MG63 (cell line): ENCODE measurements around the gene RAPGEF6. TPM values are rescaled to one million over a fixed set of nuclear protein-coding genes. Genes with fewer than 3 reads are reported as not detected.

Experiments
- DNase-seq: peaks from one replicate; pipeline ENCODE4 v3.0.0-alpha.2; 2020
- H3K27me3 ChIP-seq: fragments of 250-450 bp; sonication (Bioruptor Pico); 2 replicates; pipeline ENCODE4 v1.5.1; 2020; ENCODE audit warnings: mild to moderate bottlenecking, moderate library complexity
- H3K36me3 ChIP-seq: fragments of 250-450 bp; sonication (Bioruptor Pico); 2 replicates; pipeline ENCODE4 v1.5.1; 2020; ENCODE audit warnings: mild to moderate bottlenecking, moderate library complexity
- H3K4me3 ChIP-seq: fragments of 250-450 bp; sonication (Bioruptor Pico); 2 replicates; pipeline ENCODE4 v1.5.1; 2020; ENCODE audit warnings: mild to moderate bottlenecking, moderate library complexity
- H3K9me3 ChIP-seq: fragments of 250-450 bp; sonication (Bioruptor Pico); 2 replicates; pipeline ENCODE4 v1.5.1; 2020; ENCODE audit warnings: mild to moderate bottlenecking, moderate library complexity
- total RNA-seq: library from RNA; depleted of rRNA; stranded (reverse); fragments of >200 nt; shearing (Covaris generic); gene quantifications from 2 replicates; pipeline ENCODE4 v1.2.3, GENCODE V29; 2014; ENCODE audit warnings: low replicate concordance

Gene RAPGEF6
- total RNA-seq, 1 experiment from 2014 or later, result 5.4 TPM

GRCh38 chr5:131539251-131539650, 95.8 kb downstream of the RAPGEF6 start:
- DNase-seq, result no peak
- H3K36me3 ChIP-seq, result peaks cover 6% of the 10 kb centered on the region
- H3K27me3 ChIP-seq, result no peaks in the 10 kb centered on the region
- no peaks in the 10 kb centered on the region for H3K9me3 ChIP-seq
- no peak overlapping the region for H3K4me3 ChIP-seq

GRCh38 chr5:131538177-131538593, 96.8 kb downstream of the RAPGEF6 start:
- H3K4me3 ChIP-seq, result no peak overlapping the region
- H3K36me3 ChIP-seq, result peaks cover 6% of the 10 kb centered on the region
- DNase-seq, result no peak
- H3K9me3 ChIP-seq, result no peaks in the 10 kb centered on the region
- no peaks in the 10 kb centered on the region for H3K27me3 ChIP-seq

- no peak overlapping the region for H3K4me3 ChIP-seq
- H3K36me3 ChIP-seq, result peaks cover 10% of the 10 kb centered on the region
- no peaks in the 10 kb centered on the region for H3K9me3 ChIP-seq
- DNase-seq, result no peak
- H3K27me3 ChIP-seq, result no peaks in the 10 kb centered on the region
Observed at GRCh38 chr5:131536850-131537448, 98.1 kb downstream of the RAPGEF6 start.

GRCh38 chr5:131536211-131536826, 98.7 kb downstream of the RAPGEF6 start:
- Histone ChIP-seq H3K36me3 (peaks cover 10% of the 10 kb centered on the region), H3K4me3 (no peak overlapping the region), H3K9me3 (no peaks in the 10 kb centered on the region), H3K27me3 (no peaks in the 10 kb centered on the region)
- no peak for DNase-seq

- Histone ChIP-seq H3K27me3 (no peaks in the 10 kb centered on the region), H3K9me3 (no peaks in the 10 kb centered on the region), H3K36me3 (peaks cover 10% of the 10 kb centered on the region), H3K4me3 (no peak overlapping the region)
- no peak for DNase-seq
Observed at GRCh38 chr5:131534974-131535373, 100.1 kb downstream of the RAPGEF6 start.

- DNase-seq, result no peak
- Histone ChIP-seq H3K4me3 (no peak overlapping the region), H3K36me3 (peaks cover 10% of the 10 kb centered on the region), H3K9me3 (no peaks in the 10 kb centered on the region), H3K27me3 (no peaks in the 10 kb centered on the region)
Observed at GRCh38 chr5:131533836-131534235, 101.2 kb downstream of the RAPGEF6 start.

GRCh38 chr5:131532031-131532640, 102.9 kb downstream of the RAPGEF6 start:
- H3K36me3 ChIP-seq, result peaks cover 4% of the 10 kb centered on the region; the same call in 1 of the 2 replicates
- no peaks in the 10 kb centered on the region for H3K9me3 ChIP-seq
- DNase-seq, result no peak
- H3K27me3 ChIP-seq, result no peaks in the 10 kb centered on the region
- H3K4me3 ChIP-seq, result no peak overlapping the region

- no peak for DNase-seq
- no peak overlapping the region for H3K4me3 ChIP-seq
Observed at GRCh38 chr5:131530706-131531331, 104.2 kb downstream of the RAPGEF6 start.

GRCh38 chr5:131528682-131529081, 106.3 kb downstream of the RAPGEF6 start:
- peaks cover 4% of the 10 kb centered on the region; the same call in 1 of the 2 replicates for H3K36me3 ChIP-seq
- H3K4me3 ChIP-seq, result no peak overlapping the region
- DNase-seq, result no peak
- no peaks in the 10 kb centered on the region for H3K9me3 ChIP-seq
- no peaks in the 10 kb centered on the region for H3K27me3 ChIP-seq

More at GRCh38 chr5:131530706-131531331, 104.2 kb downstream of the RAPGEF6 start:
- H3K9me3 ChIP-seq, result no peaks in the 10 kb centered on the region
- H3K27me3 ChIP-seq, result no peaks in the 10 kb centered on the region
- peaks cover 4% of the 10 kb centered on the region; the same call in 1 of the 2 replicates for H3K36me3 ChIP-seq

GRCh38 chr5:131525805-131526204, 109.2 kb downstream of the RAPGEF6 start:
- no peak for DNase-seq
- no peaks in the 10 kb centered on the region for H3K9me3 ChIP-seq
- no peak overlapping the region for H3K4me3 ChIP-seq
- H3K36me3 ChIP-seq, result no peaks in the 10 kb centered on the region; the same call in none of the 2 replicates
- H3K27me3 ChIP-seq, result no peaks in the 10 kb centered on the region

GRCh38 chr5:131524431-131524830, 110.6 kb downstream of the RAPGEF6 start:
- no peaks in the 10 kb centered on the region; the same call in none of the 2 replicates for H3K36me3 ChIP-seq
- H3K27me3 ChIP-seq, result no peaks in the 10 kb centered on the region
- no peak overlapping the region for H3K4me3 ChIP-seq
- H3K9me3 ChIP-seq, result no peaks in the 10 kb centered on the region
- DNase-seq, result no peak

- DNase-seq, result no peak
- no peak overlapping the region for H3K4me3 ChIP-seq
- no peaks in the 10 kb centered on the region for H3K9me3 ChIP-seq
- no peaks in the 10 kb centered on the region; the same call in none of the 2 replicates for H3K36me3 ChIP-seq
- no peaks in the 10 kb centered on the region for H3K27me3 ChIP-seq
Observed at GRCh38 chr5:131523500-131524185, 111.4 kb downstream of the RAPGEF6 start.

GRCh38 chr5:131521252-131521651, 113.8 kb downstream of the RAPGEF6 start:
- no peak for DNase-seq
- no peaks in the 10 kb centered on the region for H3K9me3 ChIP-seq
- no peaks in the 10 kb centered on the region; the same call in none of the 2 replicates for H3K36me3 ChIP-seq
- H3K27me3 ChIP-seq, result no peaks in the 10 kb centered on the region
- H3K4me3 ChIP-seq, result no peak overlapping the region

GRCh38 chr5:131515348-131515747, 119.7 kb downstream of the RAPGEF6 start:
- H3K36me3 ChIP-seq, result peaks cover 3% of the 10 kb centered on the region
- no peaks in the 10 kb centered on the region for H3K9me3 ChIP-seq
- no peaks in the 10 kb centered on the region for H3K27me3 ChIP-seq
- DNase-seq, result no peak
- H3K4me3 ChIP-seq, result no peak overlapping the region

GRCh38 chr5:131514316-131515283, 120.4 kb downstream of the RAPGEF6 start:
- Histone ChIP-seq H3K36me3 (peaks cover 3% of the 10 kb centered on the region), H3K27me3 (no peaks in the 10 kb centered on the region), H3K9me3 (no peaks in the 10 kb centered on the region), H3K4me3 (no peak overlapping the region)
- peak; percentile 25 for DNase-seq

GRCh38 chr5:131513780-131514179, 121.2 kb downstream of the RAPGEF6 start:
- no peak for DNase-seq
- no peaks in the 10 kb centered on the region for H3K27me3 ChIP-seq
- no peaks in the 10 kb centered on the region for H3K9me3 ChIP-seq
- no peak overlapping the region for H3K4me3 ChIP-seq
- peaks cover 3% of the 10 kb centered on the region for H3K36me3 ChIP-seq
